ENCODE data around the gene IGFL1. TPM values are rescaled to one million over a fixed set of nuclear protein-coding genes. Genes with fewer than 3 reads are reported as not detected.

IGFL1 gene
- total and polyA plus RNA-seq, 2 experiments from 2014 or later, result not detected

DNA sequence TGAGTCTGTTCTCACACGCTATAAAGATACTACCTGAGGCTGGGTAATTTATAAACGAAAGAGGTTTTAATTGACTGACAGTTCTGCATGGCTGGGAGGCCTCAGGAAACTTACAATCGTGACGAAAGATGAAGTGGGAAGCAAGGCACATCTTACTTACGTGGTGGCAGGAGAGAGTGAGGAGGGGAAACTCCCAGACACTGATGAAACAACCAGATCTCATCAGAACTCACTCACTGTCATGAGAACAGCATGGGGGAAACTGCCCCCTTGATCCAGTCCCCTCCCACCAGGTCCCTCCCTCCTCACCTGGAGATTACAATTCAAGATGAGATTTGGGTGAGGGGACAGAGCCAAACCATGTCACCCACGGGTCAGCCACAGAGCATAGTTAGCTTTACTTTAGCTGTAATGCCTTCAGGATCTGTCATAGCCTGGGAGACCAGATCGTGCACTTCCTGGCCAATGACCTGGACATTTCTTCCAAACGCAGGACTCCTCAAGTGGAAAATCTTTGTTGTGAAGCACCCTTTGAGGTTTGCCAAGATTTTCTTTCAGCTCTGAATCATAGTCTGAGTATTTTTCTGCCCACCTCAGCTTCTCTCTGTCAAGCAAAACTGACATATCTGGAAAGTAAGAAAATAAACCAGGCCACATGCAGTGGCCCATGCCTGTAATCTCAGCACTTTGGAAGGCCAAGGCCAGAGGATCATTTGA, 42.1 kb downstream of the IGFL1 start:
- H3K9me2 ChIP-seq (ENCODE audit: insufficient read depth), result no peaks in the 10 kb centered on the region
- ATAC-seq (peak; percentile 50), DNase-seq (ENCODE audit: low spot score) (no peak)
- peak overlapping the region; percentile 58 for H3K4me2 ChIP-seq
- H3K4me3 ChIP-seq, result no peak overlapping the region
- H3K27me3 Mint-ChIP-seq (ENCODE audit: insufficient read depth, low read depth, poor library complexity), result peaks cover 2% of the 10 kb centered on the region
- no peaks in the 10 kb centered on the region for H3K79me2 ChIP-seq (replicated peaks; ENCODE audit: insufficient read depth)
- TF ChIP-seq JUNB (IDR thresholded peaks at IDR 0.05; ENCODE audit: unreplicated experiment) (no peak), ZNF114 (CRISPR knock-in tag; IDR thresholded peaks at IDR 0.05) (no peak), EZH2 (IDR thresholded peaks at IDR 0.05; ENCODE audit: low read depth, unreplicated experiment) (no peak), CREB1 (CRISPR knock-in tag; IDR thresholded peaks at IDR 0.05; ENCODE audit: low read depth) (no peak), ZNF331 (CRISPR knock-in tag; IDR thresholded peaks at IDR 0.05; ENCODE audit: low read depth) (no peak), STAT1 (IDR thresholded peaks at IDR 0.05; ENCODE audit: unreplicated experiment) (no peak), EZH2phosphoT487 (IDR thresholded peaks at IDR 0.05; ENCODE audit: unreplicated experiment) (no peak), POLR2AphosphoS5 (IDR thresholded peaks at IDR 0.05; ENCODE audit: low read depth) (no peak), NANOG (IDR thresholded peaks at IDR 0.05; ENCODE audit: borderline replicate concordance) (no peak)
- TF ChIP-seq, protein P1, sequence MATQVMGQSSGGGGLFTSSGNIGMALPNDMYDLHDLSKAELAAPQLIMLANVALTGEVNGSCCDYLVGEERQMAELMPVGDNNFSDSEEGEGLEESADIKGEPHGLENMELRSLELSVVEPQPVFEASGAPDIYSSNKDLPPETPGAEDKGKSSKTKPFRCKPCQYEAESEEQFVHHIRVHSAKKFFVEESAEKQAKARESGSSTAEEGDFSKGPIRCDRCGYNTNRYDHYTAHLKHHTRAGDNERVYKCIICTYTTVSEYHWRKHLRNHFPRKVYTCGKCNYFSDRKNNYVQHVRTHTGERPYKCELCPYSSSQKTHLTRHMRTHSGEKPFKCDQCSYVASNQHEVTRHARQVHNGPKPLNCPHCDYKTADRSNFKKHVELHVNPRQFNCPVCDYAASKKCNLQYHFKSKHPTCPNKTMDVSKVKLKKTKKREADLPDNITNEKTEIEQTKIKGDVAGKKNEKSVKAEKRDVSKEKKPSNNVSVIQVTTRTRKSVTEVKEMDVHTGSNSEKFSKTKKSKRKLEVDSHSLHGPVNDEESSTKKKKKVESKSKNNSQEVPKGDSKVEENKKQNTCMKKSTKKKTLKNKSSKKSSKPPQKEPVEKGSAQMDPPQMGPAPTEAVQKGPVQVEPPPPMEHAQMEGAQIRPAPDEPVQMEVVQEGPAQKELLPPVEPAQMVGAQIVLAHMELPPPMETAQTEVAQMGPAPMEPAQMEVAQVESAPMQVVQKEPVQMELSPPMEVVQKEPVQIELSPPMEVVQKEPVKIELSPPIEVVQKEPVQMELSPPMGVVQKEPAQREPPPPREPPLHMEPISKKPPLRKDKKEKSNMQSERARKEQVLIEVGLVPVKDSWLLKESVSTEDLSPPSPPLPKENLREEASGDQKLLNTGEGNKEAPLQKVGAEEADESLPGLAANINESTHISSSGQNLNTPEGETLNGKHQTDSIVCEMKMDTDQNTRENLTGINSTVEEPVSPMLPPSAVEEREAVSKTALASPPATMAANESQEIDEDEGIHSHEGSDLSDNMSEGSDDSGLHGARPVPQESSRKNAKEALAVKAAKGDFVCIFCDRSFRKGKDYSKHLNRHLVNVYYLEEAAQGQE (IDR thresholded peaks at IDR 0.05; ENCODE audit: unreplicated experiment), result no peak
- TF ChIP-seq, protein P2, sequence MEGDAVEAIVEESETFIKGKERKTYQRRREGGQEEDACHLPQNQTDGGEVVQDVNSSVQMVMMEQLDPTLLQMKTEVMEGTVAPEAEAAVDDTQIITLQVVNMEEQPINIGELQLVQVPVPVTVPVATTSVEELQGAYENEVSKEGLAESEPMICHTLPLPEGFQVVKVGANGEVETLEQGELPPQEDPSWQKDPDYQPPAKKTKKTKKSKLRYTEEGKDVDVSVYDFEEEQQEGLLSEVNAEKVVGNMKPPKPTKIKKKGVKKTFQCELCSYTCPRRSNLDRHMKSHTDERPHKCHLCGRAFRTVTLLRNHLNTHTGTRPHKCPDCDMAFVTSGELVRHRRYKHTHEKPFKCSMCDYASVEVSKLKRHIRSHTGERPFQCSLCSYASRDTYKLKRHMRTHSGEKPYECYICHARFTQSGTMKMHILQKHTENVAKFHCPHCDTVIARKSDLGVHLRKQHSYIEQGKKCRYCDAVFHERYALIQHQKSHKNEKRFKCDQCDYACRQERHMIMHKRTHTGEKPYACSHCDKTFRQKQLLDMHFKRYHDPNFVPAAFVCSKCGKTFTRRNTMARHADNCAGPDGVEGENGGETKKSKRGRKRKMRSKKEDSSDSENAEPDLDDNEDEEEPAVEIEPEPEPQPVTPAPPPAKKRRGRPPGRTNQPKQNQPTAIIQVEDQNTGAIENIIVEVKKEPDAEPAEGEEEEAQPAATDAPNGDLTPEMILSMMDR (conservative IDR thresholded peaks at IDR 0.05; ENCODE audit: low read depth in 2 of 2), result no peak
- TF ChIP-seq, protein P3, sequence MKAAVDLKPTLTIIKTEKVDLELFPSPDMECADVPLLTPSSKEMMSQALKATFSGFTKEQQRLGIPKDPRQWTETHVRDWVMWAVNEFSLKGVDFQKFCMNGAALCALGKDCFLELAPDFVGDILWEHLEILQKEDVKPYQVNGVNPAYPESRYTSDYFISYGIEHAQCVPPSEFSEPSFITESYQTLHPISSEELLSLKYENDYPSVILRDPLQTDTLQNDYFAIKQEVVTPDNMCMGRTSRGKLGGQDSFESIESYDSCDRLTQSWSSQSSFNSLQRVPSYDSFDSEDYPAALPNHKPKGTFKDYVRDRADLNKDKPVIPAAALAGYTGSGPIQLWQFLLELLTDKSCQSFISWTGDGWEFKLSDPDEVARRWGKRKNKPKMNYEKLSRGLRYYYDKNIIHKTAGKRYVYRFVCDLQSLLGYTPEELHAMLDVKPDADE (IDR thresholded peaks at IDR 0.05), result no peak
- TF ChIP-seq, protein P4, sequence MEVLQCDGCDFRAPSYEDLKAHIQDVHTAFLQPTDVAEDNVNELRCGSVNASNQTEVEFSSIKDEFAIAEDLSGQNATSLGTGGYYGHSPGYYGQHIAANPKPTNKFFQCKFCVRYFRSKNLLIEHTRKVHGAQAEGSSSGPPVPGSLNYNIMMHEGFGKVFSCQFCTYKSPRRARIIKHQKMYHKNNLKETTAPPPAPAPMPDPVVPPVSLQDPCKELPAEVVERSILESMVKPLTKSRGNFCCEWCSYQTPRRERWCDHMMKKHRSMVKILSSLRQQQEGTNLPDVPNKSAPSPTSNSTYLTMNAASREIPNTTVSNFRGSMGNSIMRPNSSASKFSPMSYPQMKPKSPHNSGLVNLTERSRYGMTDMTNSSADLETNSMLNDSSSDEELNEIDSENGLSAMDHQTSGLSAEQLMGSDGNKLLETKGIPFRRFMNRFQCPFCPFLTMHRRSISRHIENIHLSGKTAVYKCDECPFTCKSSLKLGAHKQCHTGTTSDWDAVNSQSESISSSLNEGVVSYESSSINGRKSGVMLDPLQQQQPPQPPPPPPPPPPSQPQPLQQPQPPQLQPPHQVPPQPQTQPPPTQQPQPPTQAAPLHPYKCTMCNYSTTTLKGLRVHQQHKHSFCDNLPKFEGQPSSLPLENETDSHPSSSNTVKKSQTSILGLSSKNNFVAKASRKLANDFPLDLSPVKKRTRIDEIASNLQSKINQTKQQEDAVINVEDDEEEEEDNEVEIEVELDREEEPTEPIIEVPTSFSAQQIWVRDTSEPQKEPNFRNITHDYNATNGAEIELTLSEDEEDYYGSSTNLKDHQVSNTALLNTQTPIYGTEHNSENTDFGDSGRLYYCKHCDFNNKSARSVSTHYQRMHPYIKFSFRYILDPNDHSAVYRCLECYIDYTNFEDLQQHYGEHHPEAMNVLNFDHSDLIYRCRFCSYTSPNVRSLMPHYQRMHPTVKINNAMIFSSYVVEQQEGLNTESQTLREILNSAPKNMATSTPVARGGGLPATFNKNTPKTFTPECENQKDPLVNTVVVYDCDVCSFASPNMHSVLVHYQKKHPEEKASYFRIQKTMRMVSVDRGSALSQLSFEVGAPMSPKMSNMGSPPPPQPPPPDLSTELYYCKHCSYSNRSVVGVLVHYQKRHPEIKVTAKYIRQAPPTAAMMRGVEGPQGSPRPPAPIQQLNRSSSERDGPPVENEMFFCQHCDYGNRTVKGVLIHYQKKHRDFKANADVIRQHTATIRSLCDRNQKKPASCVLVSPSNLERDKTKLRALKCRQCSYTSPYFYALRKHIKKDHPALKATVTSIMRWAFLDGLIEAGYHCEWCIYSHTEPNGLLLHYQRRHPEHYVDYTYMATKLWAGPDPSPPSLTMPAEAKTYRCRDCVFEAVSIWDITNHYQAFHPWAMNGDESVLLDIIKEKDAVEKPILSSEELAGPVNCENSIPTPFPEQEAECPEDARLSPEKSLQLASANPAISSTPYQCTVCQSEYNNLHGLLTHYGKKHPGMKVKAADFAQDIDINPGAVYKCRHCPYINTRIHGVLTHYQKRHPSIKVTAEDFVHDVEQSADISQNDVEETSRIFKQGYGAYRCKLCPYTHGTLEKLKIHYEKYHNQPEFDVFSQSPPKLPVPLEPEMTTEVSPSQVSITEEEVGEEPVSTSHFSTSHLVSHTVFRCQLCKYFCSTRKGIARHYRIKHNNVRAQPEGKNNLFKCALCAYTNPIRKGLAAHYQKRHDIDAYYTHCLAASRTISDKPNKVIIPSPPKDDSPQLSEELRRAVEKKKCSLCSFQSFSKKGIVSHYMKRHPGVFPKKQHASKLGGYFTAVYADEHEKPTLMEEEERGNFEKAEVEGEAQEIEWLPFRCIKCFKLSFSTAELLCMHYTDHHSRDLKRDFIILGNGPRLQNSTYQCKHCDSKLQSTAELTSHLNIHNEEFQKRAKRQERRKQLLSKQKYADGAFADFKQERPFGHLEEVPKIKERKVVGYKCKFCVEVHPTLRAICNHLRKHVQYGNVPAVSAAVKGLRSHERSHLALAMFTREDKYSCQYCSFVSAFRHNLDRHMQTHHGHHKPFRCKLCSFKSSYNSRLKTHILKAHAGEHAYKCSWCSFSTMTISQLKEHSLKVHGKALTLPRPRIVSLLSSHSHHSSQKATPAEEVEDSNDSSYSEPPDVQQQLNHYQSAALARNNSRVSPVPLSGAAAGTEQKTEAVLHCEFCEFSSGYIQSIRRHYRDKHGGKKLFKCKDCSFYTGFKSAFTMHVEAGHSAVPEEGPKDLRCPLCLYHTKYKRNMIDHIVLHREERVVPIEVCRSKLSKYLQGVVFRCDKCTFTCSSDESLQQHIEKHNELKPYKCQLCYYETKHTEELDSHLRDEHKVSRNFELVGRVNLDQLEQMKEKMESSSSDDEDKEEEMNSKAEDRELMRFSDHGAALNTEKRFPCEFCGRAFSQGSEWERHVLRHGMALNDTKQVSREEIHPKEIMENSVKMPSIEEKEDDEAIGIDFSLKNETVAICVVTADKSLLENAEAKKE (CRISPR knock-in tag; IDR thresholded peaks at IDR 0.05), result no peak
- no peaks in the 10 kb centered on the region for H4K20me1 ChIP-seq (replicated peaks; ENCODE audit: insufficient read depth)
- H3K27ac Mint-ChIP-seq, result peak overlapping the region; percentile 83
- H3K36me3 Mint-ChIP-seq (ENCODE audit: low read depth), result peaks cover 4% of the 10 kb centered on the region; the same call in 2 of the 3 replicates
- peak overlapping the region; percentile 35; the same call in 1 of the 2 replicates for H3K27ac ChIP-seq (ENCODE audit: low read depth)
- no peaks in the 10 kb centered on the region for H3K27me3 ChIP-seq (ENCODE audit: insufficient read depth)
- peaks cover 22% of the 10 kb centered on the region for H3K4me1 ChIP-seq (ENCODE audit: insufficient read depth)
- H3K4me1 Mint-ChIP-seq, result peaks cover 27% of the 10 kb centered on the region
- H3F3A ChIP-seq (replicated peaks; ENCODE audit: low read depth), result 0 out of 2 replicates have a peak, but pooled peaks cover 4% of the 10 kb centered on the region
- no peaks in the 10 kb centered on the region for H3K36me3 ChIP-seq (ENCODE audit: insufficient read depth)
- peaks cover 4% of the 10 kb centered on the region; the same call in 1 of the 3 replicates for H3K9me3 Mint-ChIP-seq
- H2AFZ ChIP-seq, result no peak overlapping the region
- 0 out of 3 replicates have a peak overlapping the region, but pooled peaks have one; percentile 21 for H3K4me3 Mint-ChIP-seq
